GM12864 (cell line): ENCODE results near the gene NTN1.

Experiments used
- DNase-seq: peaks from one replicate; pipeline ENCODE4 v3.0.0-alpha.2; 2011; ENCODE audit warnings: low read depth
- H3K4me3 ChIP-seq: 2 replicates; pipeline ENCODE4 v1.5.1; 2011; ENCODE audit warnings: mild to moderate bottlenecking, low read depth, low read length, control low read depth
- CTCF ChIP-seq: IDR thresholded peaks from 2 replicates; pipeline ENCODE4 v1.5.1; 2011; ENCODE audit warnings: low read depth, mild to moderate bottlenecking, moderate library complexity, low read length, control low read depth, inconsistent platforms; ENCODE audit errors: missing control alignments

NTN1 gene

GRCh38 chr17:9227819-9228407 lies 206.6 kb downstream of the NTN1 start:
- DNase-seq, result no peak
- no peak overlapping the region for H3K4me3 ChIP-seq
- TF ChIP-seq CTCF, result no peak

- TF ChIP-seq CTCF, result no peak
- DNase-seq, result no peak
- no peak overlapping the region for H3K4me3 ChIP-seq
Observed at GRCh38 chr17:9228408-9229159, 207.3 kb downstream of the NTN1 start.

GRCh38 chr17:9229160-9229825 lies 208.0 kb downstream of the NTN1 start:
- no peak for TF ChIP-seq CTCF
- no peak for DNase-seq
- no peak overlapping the region for H3K4me3 ChIP-seq

GRCh38 chr17:9229826-9230201 lies 208.5 kb downstream of the NTN1 start:
- no peak overlapping the region for H3K4me3 ChIP-seq
- TF ChIP-seq CTCF, result no peak
- DNase-seq, result no peak

- DNase-seq, result no peak
- H3K4me3 ChIP-seq, result no peak overlapping the region
- TF ChIP-seq CTCF, result no peak
Observed at GRCh38 chr17:9230346-9230745, 209.0 kb downstream of the NTN1 start.

GRCh38 chr17:9230861-9231260 lies 209.6 kb downstream of the NTN1 start:
- no peak for DNase-seq
- H3K4me3 ChIP-seq, result no peak overlapping the region
- no peak for TF ChIP-seq CTCF
